WI38 (cell line): ENCODE results near the gene OR8G5.

Experiments
- H3K4me3 ChIP-seq: 2 replicates; pipeline ENCODE4 v1.5.1; 2011; ENCODE audit warnings: low read depth, mild to moderate bottlenecking, control low read depth, low read length
- TF ChIP-seq, protein P1 (sequence below): IDR thresholded peaks from 2 replicates; pipeline ENCODE4 v1.5.1; 2012; ENCODE audit warnings: low read depth, mild to moderate bottlenecking, control low read depth, low read length

Gene OR8G5

GRCh38 chr11:124296016-124296415 lies 39.8 kb downstream of the OR8G5 start:
- no peak overlapping the region for H3K4me3 ChIP-seq
- TF ChIP-seq, protein P1, sequence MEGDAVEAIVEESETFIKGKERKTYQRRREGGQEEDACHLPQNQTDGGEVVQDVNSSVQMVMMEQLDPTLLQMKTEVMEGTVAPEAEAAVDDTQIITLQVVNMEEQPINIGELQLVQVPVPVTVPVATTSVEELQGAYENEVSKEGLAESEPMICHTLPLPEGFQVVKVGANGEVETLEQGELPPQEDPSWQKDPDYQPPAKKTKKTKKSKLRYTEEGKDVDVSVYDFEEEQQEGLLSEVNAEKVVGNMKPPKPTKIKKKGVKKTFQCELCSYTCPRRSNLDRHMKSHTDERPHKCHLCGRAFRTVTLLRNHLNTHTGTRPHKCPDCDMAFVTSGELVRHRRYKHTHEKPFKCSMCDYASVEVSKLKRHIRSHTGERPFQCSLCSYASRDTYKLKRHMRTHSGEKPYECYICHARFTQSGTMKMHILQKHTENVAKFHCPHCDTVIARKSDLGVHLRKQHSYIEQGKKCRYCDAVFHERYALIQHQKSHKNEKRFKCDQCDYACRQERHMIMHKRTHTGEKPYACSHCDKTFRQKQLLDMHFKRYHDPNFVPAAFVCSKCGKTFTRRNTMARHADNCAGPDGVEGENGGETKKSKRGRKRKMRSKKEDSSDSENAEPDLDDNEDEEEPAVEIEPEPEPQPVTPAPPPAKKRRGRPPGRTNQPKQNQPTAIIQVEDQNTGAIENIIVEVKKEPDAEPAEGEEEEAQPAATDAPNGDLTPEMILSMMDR: no peak

DNA sequence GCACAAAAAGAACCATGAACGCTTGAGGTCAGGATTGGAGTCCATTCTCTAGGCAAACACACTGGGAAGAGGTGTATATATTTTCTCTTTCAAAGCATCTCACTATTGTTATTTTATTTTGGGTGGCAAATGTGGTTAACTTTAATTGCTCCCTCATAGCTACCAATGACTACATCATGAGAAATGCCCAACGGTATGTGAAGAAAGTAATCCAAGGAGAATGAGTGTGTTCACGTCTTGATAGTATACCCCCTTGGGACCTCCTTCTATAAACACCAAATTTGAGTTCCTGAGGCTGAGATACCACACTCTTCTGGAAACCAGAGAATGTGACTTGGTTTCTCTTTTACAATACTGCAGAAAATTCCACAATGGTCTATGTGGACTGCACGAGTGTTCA lies 41.7 kb downstream of the OR8G5 start:
- H3K4me3 ChIP-seq: no peak overlapping the region
- TF ChIP-seq, protein P1: no peak

- H3K4me3 ChIP-seq: no peak overlapping the region
- TF ChIP-seq, protein P1: no peak
These were observed 45.4 kb downstream of the OR8G5 start for GRCh38 chr11:124301548-124301947.

- H3K4me3 ChIP-seq: no peak overlapping the region
- TF ChIP-seq, protein P1: no peak
These were observed 46.4 kb downstream of the OR8G5 start for GRCh38 chr11:124302347-124303125.

- no peak overlapping the region for H3K4me3 ChIP-seq
- TF ChIP-seq, protein P1: no peak
These were observed 50.9 kb downstream of the OR8G5 start for GRCh38 chr11:124307093-124307492.

- no peak overlapping the region for H3K4me3 ChIP-seq
- TF ChIP-seq, protein P1: no peak
These were observed 54.5 kb downstream of the OR8G5 start for GRCh38 chr11:124310721-124311120.

GRCh38 chr11:124311269-124311668 lies 55.1 kb downstream of the OR8G5 start:
- no peak overlapping the region for H3K4me3 ChIP-seq
- TF ChIP-seq, protein P1: no peak
